Measurements from ENCODE around the gene LAPTM5. TPM values are rescaled to one million over a fixed set of nuclear protein-coding genes. Genes with fewer than 3 reads are reported as not detected.
"Not testable (repeated sequence)": the region's sequence is repeated elsewhere in the genome, so short reads cannot be mapped to it uniquely, and the experiment has no call there.

LAPTM5 gene
- total RNA-seq, 1 experiment from 2014 or later = 0.10 TPM

GRCh38 chr1:30771005-30771404, 13.4 kb upstream of the LAPTM5 start:
- no peak for DNase-seq (ENCODE audit: low spot score)

GRCh38 chr1:30770150-30770549, 12.6 kb upstream of the LAPTM5 start:
- no peak for DNase-seq (ENCODE audit: low spot score)

GRCh38 chr1:30768830-30769718, 11.5 kb upstream of the LAPTM5 start:
- no peak for DNase-seq (ENCODE audit: low spot score)

GRCh38 chr1:30768159-30768829, 10.7 kb upstream of the LAPTM5 start:
- no peak for DNase-seq (ENCODE audit: low spot score)

- DNase-seq (ENCODE audit: low spot score) = not testable (repeated sequence)
Measured at GRCh38 chr1:30766948-30767347, 9.4 kb upstream of the LAPTM5 start.

GRCh38 chr1:30765556-30766434, 8.2 kb upstream of the LAPTM5 start:
- no peak for DNase-seq (ENCODE audit: low spot score)

GRCh38 chr1:30764939-30765555, 7.5 kb upstream of the LAPTM5 start:
- DNase-seq (ENCODE audit: low spot score) = no peak

- DNase-seq (ENCODE audit: low spot score) = no peak
Measured at GRCh38 chr1:30764396-30764795, 6.8 kb upstream of the LAPTM5 start.

- peak; percentile 45 for DNase-seq (ENCODE audit: low spot score)
Measured at GRCh38 chr1:30763651-30764248, 6.2 kb upstream of the LAPTM5 start.

- no peak for DNase-seq (ENCODE audit: low spot score)
Measured at GRCh38 chr1:30762930-30763650, 5.5 kb upstream of the LAPTM5 start.

- DNase-seq (ENCODE audit: low spot score) = no peak
Measured at GRCh38 chr1:30762152-30762929, 4.8 kb upstream of the LAPTM5 start.

GRCh38 chr1:30761381-30762151, 4.0 kb upstream of the LAPTM5 start:
- no peak for DNase-seq (ENCODE audit: low spot score)

GRCh38 chr1:30760596-30761324, 3.2 kb upstream of the LAPTM5 start:
- no peak for DNase-seq (ENCODE audit: low spot score)

GRCh38 chr1:30759718-30760281, 2.2 kb upstream of the LAPTM5 start:
- DNase-seq (ENCODE audit: low spot score) = no peak

- no peak for DNase-seq (ENCODE audit: low spot score)
Measured at GRCh38 chr1:30758785-30759380, 1.3 kb upstream of the LAPTM5 start.

- no peak for DNase-seq (ENCODE audit: low spot score)
Measured at GRCh38 chr1:30758121-30758688, 631 bp upstream of the LAPTM5 start.
